Measurements from ENCODE around the gene SLX4IP.
A peak's percentile ranks its signal among the peaks of the same experiment; 100 is the strongest.
"Not testable (repeated sequence)": the region's sequence is repeated elsewhere in the genome, so short reads cannot be mapped to it uniquely, and the experiment has no call there.

SLX4IP gene

DNA sequence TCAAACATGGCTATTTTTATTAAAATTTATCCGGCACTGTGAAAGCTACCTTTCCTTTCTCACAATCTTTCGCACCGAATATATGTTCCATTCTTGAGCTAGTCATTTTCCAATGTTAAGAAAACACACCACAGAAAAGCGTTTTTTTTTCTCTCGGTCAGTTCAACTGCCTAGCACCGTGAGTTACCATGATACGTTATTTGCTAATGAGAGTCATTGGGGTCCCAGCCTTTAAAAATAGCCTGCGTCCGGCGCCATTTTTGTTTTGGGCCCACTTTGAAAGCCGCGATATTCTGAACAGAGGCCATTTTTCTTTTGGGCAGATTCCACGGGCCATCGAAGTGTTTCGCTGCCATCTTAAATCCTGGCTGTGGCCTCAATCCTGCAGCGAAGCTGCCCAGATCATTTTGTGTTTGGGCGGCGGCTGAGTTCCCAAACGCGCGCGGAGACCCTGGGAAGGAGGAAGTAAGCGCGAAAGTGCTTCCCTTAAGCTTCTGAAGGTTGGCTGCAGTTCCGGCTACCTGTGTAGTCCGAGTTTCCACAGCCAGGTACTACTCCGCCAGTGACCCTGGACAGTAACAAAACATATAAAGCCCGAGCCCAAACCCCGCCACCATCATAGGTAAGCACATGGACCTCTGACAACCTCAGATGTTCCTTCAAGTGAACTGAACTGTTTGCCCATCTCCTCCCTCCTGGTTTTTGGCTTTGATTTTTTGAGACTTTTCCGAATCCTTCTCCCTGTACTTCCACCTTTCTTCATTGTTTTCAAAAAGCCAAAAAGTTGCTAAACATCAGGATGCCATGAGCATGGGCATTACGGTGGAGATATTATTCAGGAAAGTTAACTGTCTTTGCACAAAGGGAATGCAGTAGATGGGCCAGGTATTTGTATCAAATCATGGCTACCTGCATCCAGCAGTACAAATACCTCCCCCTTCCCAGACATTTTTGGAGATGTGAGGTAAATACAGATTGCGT lies at the start of gene SLX4IP:
SLX4IP (plus strand) TSS at position 474 of the 981 bp plus-strand sequence. CDS start 22,900 bp downstream, outside the sequence.
- peak; percentile 89 for DNase-seq

DNA sequence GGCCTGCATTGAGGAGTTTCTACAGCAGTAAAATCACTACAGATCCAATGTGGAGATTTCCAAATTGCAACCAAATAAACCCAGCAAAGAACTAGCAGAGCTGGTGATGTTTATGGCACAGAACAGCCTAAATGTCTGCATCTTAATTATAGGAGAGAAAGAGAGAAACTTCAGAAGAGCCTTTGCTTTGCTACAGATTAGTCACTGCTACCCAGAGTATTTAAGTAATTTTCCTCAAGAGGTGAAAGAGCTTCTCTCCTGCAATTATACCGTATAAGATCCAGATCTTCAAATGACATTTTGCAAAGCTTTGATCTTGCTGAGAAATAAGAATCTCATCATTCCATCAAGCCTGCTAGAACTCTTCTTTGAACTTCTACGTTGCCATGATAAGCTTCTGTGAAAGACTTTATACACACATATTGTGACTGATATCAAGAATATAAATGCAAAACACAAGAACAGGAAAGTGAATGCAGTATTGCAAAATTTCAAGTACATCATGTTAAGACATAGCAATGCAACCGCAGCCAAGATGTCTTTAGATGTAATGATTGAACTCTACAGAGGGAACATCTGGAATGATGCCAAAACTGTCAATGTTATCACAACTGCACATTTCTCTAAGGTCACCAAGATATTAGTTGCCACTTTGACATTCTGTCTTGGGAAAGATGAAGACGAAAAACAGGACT lies 49.1 kb upstream of the SLX4IP start:
- no peak for DNase-seq

DNA sequence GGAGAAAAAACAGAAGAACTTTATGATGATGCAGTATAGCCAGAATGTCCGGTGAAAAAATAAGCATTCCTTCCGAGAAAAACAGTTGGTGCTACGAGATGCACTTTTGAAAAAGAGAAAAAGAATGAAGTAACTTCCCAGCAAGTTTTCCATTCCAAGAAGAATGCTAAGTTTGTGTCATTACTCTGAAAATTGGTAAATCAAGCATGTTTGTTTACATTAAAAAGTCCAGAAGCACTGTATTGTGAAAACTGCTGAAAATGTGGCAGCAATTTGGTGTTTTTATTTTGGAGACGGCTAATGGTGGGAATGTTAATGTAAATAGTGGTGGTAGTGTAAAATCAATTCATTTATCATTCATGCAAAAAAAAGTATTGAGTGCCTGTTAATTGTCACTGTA lies 47.4 kb upstream of the SLX4IP start:
- DNase-seq: no peak

DNA sequence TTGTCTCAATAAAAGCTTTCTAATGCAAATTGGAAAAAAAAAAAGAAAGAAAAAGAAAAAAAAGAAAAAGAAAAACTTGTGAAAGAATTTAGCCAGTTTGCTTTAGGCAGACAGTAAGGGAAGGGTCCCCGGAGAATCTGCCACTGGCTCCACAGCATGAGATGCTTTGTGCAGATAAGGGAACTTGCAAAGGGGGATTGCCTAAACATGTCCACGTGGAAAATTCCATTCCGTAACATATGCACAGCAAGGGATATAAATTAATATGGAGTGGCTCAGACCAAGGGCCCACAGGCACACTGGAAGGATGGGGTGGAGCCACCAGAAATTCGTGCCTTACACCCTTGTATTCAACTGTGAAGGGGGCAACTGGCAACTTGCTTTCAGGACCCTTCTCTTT lies 46.5 kb upstream of the SLX4IP start:
- no peak for DNase-seq

DNA sequence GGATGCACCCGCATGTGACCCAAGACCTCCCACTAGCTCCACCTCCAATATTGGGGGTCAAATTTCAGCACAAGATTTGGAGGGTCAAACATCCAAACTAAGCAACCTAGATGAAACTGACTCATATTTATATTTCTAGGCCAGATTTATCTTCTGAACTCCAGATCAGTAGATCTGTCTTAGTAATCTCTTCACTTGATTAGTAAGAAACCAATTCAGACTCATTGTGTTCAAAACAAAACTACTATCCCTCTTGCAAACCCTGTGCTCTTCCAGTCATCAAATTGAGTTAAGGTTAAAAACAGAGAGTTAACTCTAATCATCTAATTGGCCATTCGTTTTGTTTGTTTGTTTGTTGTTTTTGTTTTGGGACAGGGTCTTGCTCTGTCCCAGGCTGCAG lies 44.4 kb upstream of the SLX4IP start:
- no peak for DNase-seq

DNA sequence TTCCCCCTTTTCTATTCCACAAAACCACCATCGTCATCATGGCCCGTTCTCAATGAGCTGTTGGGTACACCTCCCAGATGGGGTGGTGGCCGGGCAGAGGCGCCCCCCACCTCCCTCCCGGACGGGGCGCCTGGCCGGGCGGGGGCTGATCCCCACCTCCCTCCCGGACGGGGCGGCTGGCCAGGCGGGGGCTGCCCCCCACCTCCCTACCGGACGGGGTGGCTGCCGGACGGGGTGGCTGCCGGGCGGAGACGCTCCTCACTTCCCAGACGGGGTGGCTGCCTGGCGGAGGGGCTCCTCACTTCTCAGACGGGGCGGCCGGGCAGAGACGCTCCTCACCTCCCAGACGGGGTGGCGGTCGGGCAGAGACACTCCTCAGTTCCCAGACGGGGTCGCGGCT lies 40.4 kb upstream of the SLX4IP start:
- not testable (repeated sequence) for DNase-seq

DNA sequence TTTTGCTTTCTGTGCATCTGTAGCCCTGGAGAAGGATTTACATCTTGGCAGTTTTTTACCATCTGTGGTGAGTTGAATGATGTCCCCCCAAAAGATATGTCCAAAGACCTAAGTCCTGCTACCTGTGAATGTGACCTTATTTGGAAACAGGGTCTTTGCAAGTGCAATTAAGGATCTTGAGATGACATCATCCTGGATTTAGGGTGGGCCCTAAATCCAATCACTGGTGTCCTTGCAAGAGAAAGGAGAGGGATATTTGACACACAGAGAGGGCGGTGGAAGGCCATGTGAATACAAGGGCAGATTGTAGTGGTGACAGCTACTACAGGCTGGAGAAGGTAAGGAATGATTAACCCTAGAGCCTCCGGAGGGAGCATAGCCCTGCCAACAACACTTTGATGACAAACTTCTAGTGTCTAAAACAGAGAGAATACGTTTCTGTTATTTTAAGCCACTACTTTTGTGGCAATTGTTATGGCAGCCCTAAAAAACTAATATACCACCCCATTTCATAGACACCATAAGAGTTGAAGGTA lies 36.2 kb upstream of the SLX4IP start:
- DNase-seq: no peak

DNA sequence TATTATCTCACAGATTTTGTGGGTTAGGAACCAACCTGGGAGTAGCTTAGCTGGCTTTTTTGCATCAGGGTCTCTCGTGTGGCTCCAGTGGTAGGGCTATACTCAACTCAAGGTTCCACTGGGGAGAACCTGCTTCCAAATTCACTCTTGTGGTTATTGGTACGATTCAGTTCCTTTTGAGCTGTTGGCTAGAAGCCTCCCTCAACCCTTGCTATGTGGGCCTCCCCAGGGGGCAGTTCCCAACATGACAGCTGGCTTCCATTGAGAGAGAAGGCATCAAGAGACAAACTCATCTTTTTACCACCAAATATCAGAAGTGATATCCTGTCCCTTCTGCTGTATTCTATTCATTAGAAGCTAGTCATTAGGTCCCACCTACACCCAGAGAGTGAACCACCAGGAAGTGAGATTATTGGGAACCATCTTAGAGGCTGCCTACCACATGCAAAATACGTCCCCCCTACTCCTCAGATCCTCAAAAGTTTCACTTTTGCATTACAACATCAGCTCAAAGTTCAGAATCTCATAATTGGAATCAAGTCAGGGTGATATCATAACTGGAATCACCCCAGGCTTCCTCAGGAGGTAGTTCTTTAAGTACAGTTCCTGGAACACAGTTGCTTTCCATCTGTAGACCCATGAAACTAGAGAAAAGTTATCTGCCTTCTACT lies 32.0 kb upstream of the SLX4IP start:
- no peak for DNase-seq

DNA sequence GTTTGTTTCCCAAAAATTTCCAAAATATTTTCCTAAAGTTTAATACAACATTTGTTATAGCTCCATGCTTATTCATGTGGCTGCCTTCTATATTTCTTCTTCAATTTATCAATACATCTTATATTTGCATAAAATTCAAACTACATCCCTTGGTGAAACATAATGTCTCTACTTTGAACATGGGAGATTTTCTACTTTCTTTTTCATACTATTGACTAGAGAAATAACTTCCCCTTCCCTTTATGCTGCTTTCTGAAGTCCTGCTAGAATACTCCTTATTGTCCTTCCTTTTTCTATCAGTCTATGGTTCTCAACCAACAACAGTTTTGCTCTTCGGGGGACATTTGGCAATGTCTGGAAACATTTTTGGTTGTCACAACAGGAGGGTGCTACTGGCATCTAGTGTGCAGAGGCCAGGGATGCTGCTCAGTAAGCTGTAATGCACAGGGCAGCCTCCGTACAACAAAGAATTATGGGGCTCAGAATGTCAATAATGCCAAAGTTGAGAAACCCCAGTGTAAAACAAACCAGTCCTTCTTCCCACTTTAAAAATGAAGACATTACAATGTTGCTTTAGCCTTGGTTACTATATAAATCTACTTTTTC lies 31.0 kb upstream of the SLX4IP start:
- DNase-seq: no peak

DNA sequence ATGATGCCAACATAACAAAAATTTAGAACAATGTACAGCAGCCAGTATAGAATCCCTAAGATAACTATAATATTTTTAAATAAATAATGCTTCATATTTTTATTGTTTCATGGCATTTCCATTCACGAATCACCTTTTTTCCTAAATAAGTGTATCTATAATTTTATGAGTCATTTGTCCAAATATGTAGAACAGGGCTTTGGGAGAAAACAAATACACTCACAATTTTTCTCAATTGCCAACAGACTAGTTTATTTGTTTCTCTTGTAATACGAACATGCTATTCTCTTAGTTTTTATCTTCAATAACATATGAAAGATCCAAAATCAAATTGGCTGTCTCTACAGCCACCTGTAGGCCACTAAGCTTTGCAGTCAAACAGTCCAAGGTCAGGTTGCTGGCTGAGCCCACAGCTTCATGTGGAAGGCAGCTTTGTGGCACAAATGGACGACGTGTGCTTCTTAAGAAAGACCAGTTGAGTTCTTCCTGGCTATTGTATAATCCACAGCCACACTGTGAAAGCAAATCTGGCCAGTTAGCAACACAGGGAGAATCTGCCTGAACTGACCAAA lies 30.1 kb upstream of the SLX4IP start:
- no peak for DNase-seq

DNA sequence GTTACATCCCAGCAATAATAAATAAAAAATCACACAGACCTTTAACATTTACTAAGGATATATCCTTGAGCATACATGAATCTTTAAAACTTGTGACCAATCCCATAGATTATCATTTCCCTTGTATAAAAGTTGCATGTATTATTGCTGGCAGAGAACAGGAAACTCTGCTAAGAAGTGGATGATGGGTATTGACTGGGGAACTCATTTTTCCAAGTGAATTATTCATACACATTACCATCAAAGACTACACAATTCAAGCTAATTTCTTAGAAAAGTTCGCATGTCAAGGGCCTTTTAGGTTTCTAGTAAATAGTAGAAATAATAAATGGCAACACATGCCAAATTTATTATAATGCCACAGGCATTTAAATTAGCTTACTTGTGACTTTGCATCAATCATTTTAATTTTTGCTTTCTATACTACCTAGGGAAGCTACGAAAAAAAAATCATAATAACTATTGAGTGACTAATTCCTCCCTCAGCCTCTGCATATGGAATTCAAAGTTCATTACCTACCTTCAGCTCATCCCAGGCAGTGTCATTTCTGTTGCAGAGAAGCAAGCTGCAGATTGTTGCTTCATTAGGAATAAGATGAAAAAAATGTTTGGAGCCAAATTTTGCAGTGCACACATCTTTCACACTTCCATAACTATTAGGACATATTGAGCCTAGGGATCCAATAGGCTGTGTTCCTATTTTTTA lies 26.8 kb upstream of the SLX4IP start:
- DNase-seq: no peak

DNA sequence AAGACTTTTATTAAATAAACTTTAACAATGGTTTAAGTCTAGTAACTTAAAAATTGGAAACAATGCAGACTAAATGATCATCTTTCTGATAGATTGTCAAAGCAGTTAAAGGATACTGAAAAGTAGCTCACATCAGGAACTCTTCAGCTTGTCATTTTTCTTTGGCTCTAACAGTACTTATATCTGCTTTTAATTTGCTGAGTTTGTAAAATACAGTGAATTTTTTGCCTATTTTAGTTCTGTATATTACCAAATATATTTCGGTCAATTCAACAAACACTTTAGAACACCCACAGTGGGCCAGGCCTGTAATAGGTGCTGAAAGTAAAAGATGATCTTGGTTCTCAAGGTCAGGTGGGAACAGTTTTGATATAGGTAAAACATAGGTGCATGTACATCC lies 23.4 kb upstream of the SLX4IP start:
- no peak for DNase-seq

DNA sequence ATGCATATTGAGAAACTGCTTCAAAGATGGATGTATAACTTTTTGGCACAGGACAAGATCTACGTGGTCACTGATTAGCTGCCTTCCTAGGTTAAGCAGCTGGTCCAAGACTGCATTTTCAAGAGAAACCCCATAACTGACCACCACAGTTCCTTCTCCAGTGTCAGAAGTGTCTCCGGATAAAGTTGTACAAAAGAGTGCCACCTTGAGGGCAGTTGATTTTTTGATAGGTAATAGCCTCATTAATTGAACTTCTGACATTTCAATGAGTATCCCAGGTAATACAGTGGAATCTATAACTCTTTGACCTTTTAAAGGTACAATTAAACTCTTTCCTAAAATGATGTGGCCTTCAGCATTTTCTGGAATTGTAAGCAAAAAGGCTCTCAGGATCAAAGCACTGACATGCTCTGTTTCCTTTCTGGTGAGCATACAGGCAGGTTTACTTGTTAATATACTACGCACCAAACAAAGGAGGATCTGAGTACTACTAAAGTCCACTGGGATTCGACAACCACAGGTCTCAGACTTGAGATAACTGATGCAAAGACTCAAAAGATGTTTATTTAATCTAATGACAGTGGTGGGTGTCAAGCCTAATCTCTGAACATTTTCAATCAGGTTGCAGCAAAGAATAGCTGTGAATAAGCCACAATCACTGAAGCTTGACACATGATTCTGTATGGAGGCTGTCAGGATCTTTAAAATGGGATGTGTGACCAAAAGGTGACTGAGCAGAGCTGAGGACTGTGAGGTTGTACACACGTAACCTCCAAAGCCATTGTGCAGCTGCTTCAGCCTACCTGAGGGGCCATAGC lies 22.3 kb upstream of the SLX4IP start:
- no peak for DNase-seq

DNA sequence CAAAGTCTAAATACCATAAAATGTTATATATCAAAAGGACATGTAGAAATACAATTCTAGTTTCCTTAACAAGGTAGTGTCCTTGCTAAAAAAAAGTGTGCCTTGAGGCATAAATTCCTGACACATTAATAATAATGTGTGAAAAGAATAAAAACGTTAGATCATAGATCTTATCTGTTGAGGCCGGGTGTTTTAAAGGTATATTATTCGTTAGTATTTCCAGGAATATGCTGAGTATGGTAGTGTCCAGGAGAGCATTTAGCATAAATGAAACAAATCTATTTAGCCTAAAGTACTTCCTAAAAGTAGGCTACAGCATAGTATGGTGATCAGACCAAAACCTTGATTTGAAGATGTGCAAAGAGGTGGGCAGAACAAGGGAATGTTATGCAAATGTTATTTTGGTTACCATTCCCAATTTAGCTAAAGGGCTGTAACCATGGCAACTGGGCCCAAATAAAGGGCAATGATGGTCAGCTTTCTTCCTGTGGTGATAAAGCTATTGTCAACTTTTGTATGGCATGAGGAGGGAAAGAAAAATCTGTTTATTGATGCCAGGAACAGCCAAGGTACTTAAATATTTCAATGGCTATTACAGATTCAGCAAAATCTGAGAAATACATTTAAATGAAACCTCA lies 20.0 kb upstream of the SLX4IP start:
- DNase-seq: no peak

DNA sequence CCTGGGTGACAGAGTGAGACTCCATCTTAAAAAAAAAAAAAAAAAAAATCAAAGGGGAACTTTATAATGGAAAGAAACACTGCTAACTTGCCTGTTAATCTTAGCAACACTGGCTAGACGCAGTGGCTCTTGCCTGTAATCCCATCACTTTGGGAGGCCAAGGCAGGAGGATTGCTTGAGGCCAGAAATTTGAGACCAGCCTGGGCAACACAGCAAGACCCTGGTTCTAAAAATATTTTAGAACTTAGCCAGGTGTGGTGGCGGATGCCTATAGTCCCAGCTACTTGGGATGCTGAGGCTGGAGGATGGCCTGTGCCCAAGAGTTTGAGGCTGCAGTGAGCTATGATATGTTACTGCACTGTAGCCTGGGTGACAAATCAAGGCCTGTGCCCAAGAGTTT lies 17.9 kb upstream of the SLX4IP start:
- DNase-seq: not testable (repeated sequence)

DNA sequence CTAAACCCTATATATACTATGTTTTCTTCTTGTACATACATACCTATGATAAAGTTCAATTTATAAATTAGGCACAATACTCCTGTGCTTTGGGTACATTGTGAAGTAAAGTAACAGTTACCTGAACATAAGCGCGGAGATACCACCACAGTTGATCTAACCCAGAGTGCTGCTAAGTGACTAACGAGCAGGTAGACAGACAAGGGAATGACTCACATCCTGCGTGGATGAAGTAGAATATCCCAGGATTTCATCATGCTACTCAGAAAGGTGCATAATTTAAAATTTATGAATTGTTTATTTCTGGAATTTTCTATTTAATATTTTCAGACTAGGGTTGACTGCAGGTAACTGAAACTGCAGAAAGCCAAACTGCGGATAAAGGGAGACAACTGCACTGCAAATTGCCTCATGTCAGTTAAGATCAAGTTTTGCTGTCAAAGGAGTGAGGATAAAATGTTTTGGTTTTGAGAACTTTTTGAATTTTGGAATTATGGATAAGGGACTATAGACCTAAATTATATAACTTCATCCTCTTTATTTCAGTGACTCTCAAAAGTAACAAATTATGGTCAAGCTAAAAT lies 15.5 kb upstream of the SLX4IP start:
- DNase-seq: no peak

DNA sequence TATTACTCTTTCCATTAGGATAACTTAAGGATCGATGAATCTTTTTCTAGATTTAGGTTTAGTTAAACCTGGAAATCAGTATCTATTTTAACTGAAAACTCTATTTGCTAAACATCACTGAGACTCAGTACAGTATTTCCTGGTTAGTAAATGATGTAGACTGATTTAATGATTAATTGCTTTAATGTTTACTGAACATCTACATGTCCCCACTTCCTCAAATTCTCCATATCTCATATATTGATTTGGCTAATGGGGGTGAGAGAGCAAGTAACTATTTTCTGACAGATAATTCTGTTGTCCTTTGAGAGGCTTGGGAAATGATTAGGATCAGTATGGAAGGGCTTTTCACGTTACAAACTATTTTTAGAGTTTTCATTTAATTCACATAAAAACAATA lies 11.4 kb upstream of the SLX4IP start:
- no peak for DNase-seq

DNA sequence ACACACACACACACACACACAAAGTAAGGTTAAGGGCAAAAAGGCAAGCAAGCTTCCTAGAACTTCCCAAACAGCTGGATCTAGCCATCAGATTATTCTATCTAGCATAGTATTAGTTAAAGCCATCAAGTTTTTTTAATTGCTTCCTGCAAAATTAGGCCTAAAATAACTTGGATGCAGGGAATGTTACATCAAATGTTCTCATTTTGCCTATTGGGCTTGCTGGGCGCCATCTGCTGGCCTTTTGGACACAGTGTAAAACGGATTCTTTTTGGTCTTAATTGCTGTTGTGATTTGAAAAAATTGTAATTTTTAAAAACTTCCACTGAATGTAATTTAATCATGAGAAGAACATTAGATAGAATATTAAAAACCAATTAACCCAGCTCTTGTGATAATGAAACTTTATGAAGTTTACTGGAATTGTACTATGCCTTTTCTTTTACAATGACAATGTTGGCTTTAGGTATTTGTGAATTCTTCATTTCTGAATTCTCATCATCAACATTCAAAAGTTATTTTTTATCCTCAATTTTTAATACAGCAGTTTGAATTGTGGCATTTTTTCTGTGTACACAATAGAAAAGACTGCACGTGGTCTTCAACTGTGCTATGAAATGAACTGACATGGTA lies 7.9 kb upstream of the SLX4IP start:
- DNase-seq: peak; percentile 24

DNA sequence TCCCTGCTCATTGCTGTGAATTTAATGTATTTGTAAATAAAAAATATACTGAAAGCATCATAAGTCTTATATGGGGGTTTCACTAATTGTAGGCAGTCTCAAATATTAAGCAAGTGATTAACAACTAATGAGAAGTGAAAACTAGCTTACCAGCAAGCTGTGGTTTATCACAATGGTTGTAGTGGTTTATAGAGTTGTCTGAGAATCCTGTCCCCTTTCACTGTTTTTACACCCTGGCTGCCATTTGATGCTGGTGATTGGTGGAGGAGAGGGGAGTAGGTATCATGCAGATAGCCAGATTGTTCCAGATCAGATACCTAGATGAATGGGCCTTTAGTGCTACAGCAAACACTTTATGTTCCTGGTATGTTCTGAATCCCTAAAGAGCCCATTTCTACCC lies 7.1 kb upstream of the SLX4IP start:
- no peak for DNase-seq

Measured in CD4-positive, alpha-beta T cell treated with Interferon gamma for 1 hour (primary cell).